HG03045 (cell line): ENCODE measurements around the gene GPHA2.

ENCODE experiments used
- ATAC-seq: cut with Tn5 transposase; IDR thresholded peaks from one replicate; pipeline ENCODE4 v1.9.1; 2021; ENCODE audit warnings: mild to moderate bottlenecking, moderate library complexity; ENCODE audit not compliant: unreplicated experiment

Gene GPHA2

DNA sequence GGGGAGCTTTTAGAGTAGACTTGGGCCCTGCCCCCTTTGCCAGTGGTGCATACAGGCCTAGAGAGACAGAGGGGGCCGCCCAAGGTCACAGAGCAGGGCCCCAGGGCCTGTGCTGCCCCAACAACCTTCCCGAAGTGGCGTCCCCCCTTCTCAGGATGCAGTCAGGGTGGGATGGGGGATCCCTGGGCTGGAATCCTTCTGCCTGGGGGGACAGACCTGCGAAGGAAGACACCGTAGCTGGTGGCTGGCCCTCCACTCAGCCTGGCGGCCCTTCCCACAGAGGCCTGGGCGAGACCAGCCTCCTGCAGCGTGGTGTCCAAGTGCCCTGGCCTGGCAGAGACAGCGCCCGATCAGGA, 42.9 kb downstream of the GPHA2 start:
- ATAC-seq: no peak

GRCh38 chr11:64892411-64892831, 43.3 kb downstream of the GPHA2 start:
- ATAC-seq: no peak

DNA sequence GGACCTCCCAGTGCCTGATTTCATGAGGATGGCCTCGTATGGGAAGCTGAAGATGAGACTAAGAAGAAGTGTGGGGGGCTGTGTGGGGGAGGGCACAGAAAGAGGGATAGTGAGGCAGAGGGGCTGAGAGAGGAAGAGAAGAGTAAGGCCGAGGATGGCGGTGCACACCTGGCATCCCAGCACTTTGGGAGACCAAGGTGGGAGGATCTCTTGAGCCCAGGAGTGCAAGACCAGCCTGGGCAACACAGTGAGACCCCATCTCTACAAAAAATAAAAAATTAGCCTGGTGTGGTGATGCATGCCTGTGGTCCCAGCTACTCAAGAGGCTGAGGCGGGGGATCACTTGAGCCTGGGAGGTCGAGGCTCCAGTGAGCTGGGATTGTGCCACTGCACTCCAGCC, 43.8 kb downstream of the GPHA2 start:
- ATAC-seq: no peak

DNA sequence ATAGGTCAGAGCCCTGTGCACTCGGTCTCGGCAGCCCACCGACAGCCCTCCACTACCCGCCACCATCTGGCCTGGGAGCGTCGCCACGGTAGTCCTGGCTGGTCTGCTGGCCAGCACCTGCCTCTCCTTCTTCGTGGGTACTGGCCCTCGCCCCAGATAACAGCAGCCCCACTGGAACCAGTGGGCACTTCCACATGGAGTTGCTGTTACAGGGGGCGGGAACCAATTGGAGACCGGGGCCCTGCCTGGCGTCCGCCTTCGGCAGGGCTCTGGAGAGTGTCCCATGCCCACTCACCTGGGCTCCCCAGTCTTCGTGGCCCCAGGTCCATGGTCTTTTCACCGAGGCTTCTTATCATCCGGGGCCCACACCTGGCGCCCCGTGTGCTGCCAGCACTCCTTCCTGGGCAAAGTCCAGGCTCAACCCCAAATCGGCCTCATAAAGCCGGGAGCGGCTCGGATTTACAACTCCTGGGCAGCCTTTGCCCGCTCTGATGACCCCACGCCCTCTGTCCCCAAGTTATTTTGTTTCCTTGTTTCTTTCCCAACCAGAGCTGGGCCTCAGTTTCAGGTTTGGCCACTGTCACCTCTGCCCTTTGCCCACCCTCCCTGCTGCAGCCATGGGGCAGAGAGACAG, 44.4 kb downstream of the GPHA2 start:
- no peak for ATAC-seq

- no peak for ATAC-seq
These were observed 45.2 kb downstream of the GPHA2 start for GRCh38 chr11:64890522-64890939.

DNA sequence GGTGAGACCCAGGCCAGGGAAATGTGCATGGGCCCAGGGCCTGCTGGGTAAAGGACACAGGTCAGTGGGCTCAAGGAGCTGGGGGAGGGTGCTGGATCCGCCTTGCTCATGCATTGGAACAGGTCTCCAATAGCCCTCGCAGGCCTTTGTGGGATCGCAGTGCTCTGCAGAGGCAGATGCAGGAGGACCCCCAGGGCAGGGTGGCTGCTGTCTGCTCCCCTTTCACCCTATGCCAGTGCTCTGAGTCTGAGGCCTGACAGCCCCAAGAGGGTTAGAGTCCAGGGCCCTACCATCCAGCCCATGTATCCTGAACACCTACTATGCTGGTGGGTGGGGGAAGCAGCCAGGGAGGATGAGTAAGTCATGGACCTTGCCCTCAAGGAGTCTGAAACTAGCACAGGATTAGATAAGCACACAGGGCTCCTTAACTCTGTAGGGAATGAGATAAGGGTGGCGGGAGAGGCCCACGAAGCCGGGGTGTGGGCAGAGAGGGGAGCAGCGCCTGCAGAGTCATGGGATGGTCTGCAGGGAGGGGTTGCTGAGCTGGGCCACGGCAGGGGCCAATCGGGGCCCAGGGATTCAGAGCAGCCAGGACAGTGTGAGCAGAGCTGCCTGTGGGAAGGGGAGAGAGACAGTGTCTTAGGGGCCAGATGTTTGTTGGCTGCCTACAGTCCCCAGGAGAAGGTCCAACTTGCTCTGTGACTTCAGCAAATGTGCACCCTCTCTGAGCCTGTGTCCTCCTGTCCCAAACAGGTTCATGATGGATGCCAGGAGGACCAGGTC, 46.8 kb downstream of the GPHA2 start:
- ATAC-seq: no peak

GRCh38 chr11:64888406-64888728, 47.3 kb downstream of the GPHA2 start:
- no peak for ATAC-seq

DNA sequence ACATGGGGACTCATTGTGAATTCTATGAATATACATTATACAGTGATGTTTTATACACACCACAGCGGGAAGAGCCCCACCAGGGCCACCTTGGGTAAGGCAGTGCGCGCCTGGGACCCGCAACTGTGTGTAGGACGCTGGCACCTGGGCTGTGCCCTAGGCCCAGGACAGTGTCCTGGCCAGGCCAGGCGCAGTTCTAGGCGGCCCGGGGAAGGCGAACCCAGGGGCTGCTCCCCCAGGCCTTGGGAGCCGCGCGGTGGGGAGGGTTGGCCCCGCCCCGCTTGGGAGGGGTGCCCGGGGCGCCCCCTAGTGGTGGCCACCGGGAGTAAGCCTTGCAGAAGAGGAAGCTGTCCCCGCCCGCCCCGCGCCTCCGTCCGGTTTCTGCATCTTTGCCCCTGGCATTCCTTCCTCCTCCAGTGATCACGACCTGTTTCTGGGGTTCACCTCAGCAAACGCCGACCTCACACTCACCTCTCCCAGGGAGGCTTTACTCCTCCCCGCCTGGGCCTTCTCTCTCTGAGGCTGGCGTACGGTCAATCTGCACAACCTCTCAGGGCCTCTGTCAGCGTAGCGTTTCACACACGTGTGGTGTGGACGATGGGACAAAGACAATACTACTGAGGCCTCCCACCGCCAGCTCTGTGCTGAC, 47.8 kb downstream of the GPHA2 start:
- peak; percentile 63 for ATAC-seq

GRCh38 chr11:64887234-64887756, 48.4 kb downstream of the GPHA2 start:
- ATAC-seq: no peak

- ATAC-seq: no peak
These were observed 50.1 kb downstream of the GPHA2 start for GRCh38 chr11:64885367-64886286.
